Astrocyte (in vitro differentiated cells and primary cell): ENCODE data around the gene PPP1R16B.

Source experiments
- EZH2 ChIP-seq: IDR thresholded peaks from 2 replicates; pipeline ENCODE4 v1.6.1; 2012; ENCODE audit warnings: mild to moderate bottlenecking, low read length, inconsistent platforms; ENCODE audit not compliant: insufficient read depth
- TF ChIP-seq, protein P1 (sequence below): IDR thresholded peaks from 2 replicates; pipeline ENCODE4 v1.5.1; 2011; ENCODE audit warnings: low read depth, mild to moderate bottlenecking, inconsistent platforms, low read length, moderate library complexity; ENCODE audit not compliant: insufficient read depth

DNA sequence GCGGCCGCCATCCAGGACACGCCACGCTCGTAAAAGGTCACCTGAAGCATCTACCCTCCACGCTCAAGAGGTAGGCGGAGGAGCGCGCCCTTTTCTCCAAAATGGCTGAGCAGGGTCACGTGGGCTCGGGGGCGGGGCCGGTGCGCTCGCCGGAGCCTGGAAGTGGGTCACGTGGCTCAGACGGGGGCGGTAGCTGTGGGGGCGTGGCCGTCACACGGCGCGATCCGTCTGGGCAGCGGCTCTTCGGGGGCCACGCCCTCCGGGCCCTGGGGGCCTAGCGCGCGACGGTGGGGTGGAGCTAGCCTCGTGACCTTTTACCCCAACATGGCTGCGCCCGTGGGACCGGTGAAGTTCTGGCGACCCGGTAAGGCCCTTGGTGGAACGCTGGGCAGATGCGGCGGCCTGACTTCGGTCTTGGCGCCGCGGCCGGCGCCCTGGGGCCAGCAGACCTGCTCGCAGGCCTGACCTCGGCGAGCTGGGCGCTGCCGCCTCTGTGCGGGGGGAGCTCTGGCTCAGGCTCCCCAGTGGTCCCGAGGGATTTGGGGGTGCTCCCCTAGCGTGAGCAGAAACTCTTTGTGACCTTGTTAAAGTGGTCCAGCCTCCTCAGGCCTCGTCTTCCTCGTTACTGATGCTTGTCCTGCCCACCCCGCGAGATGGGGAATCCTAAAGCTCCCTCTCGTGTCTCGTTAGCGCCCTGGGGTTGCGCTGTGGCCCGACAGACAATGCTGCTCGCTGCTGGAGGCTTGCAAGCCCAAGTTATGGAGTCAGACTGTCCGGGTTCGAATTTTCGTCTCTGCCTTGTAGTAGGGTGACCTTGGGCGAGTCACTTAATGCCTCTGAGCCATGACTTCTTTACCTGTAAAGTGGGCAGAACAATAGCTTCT lies 156.8 kb downstream of the PPP1R16B start, which contains the start of gene DHX35:
- TF ChIP-seq, protein P1, sequence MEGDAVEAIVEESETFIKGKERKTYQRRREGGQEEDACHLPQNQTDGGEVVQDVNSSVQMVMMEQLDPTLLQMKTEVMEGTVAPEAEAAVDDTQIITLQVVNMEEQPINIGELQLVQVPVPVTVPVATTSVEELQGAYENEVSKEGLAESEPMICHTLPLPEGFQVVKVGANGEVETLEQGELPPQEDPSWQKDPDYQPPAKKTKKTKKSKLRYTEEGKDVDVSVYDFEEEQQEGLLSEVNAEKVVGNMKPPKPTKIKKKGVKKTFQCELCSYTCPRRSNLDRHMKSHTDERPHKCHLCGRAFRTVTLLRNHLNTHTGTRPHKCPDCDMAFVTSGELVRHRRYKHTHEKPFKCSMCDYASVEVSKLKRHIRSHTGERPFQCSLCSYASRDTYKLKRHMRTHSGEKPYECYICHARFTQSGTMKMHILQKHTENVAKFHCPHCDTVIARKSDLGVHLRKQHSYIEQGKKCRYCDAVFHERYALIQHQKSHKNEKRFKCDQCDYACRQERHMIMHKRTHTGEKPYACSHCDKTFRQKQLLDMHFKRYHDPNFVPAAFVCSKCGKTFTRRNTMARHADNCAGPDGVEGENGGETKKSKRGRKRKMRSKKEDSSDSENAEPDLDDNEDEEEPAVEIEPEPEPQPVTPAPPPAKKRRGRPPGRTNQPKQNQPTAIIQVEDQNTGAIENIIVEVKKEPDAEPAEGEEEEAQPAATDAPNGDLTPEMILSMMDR, result peak; percentile 18
- no peak for TF ChIP-seq EZH2
